ENCODE data around the gene DLG2.
"Not testable (repeated sequence)": the region's sequence is repeated elsewhere in the genome, so short reads cannot be mapped to it uniquely, and the experiment has no call there.

The DLG2 gene

GRCh38 chr11:83630211-83630610, 1996.9 kb downstream of the DLG2 start:
- no peak for DNase-seq (ENCODE audit: low read depth)

- no peak for DNase-seq (ENCODE audit: low read depth)
Observed at GRCh38 chr11:83629775-83630174, 1997.4 kb downstream of the DLG2 start.

- DNase-seq (ENCODE audit: low read depth): no peak
Observed at GRCh38 chr11:83628622-83629355, 1998.4 kb downstream of the DLG2 start.

GRCh38 chr11:83625336-83625735, 2001.8 kb downstream of the DLG2 start:
- DNase-seq (ENCODE audit: low read depth): no peak

GRCh38 chr11:83617671-83618070, 2009.5 kb downstream of the DLG2 start:
- DNase-seq (ENCODE audit: low read depth): no peak

- no peak for DNase-seq (ENCODE audit: low read depth)
Observed at GRCh38 chr11:83613767-83614121, 2013.4 kb downstream of the DLG2 start.

- no peak for DNase-seq (ENCODE audit: low read depth)
Observed at GRCh38 chr11:83612891-83613766, 2014.0 kb downstream of the DLG2 start.

- DNase-seq (ENCODE audit: low read depth): no peak
Observed at GRCh38 chr11:83611600-83611999, 2015.5 kb downstream of the DLG2 start.

- DNase-seq (ENCODE audit: low read depth): no peak
Observed at GRCh38 chr11:83611031-83611430, 2016.1 kb downstream of the DLG2 start.

- no peak for DNase-seq (ENCODE audit: low read depth)
Observed at GRCh38 chr11:83609191-83609590, 2018.0 kb downstream of the DLG2 start.

GRCh38 chr11:83608571-83608970, 2018.6 kb downstream of the DLG2 start:
- DNase-seq (ENCODE audit: low read depth): no peak

GRCh38 chr11:83601914-83602527, 2025.1 kb downstream of the DLG2 start:
- DNase-seq (ENCODE audit: low read depth): no peak

GRCh38 chr11:83601201-83601913, 2025.8 kb downstream of the DLG2 start:
- no peak for DNase-seq (ENCODE audit: low read depth)

GRCh38 chr11:83600661-83601060, 2026.5 kb downstream of the DLG2 start:
- no peak for DNase-seq (ENCODE audit: low read depth)

GRCh38 chr11:83599066-83599465, 2028.1 kb downstream of the DLG2 start:
- DNase-seq (ENCODE audit: low read depth): no peak

GRCh38 chr11:83587797-83588196, 2039.3 kb downstream of the DLG2 start:
- DNase-seq (ENCODE audit: low read depth): not testable (repeated sequence)

GRCh38 chr11:83583757-83584366, 2043.3 kb downstream of the DLG2 start:
- peak; percentile 67 for DNase-seq (ENCODE audit: low read depth)

- DNase-seq (ENCODE audit: low read depth): no peak
Observed at GRCh38 chr11:83574519-83574918, 2052.6 kb downstream of the DLG2 start.

- DNase-seq (ENCODE audit: low read depth): peak; percentile 51
Observed at GRCh38 chr11:83572581-83573496, 2054.3 kb downstream of the DLG2 start.

- no peak for DNase-seq (ENCODE audit: low read depth)
Observed at GRCh38 chr11:83571302-83571701, 2055.8 kb downstream of the DLG2 start.

Measured in stromal cell of bone marrow (primary cell).